Heart left ventricle (tissue), 16 donors: ENCODE measurements around the gene ROBO3. TPM values are rescaled to one million over a fixed set of nuclear protein-coding genes. Genes with fewer than 3 reads are reported as not detected.

Experiments used
- ATAC-seq, 4 donors: fragments of 200-7000 bp; cut with Tn5 transposase; one replicate each; pipeline ENCODE4 v1.9.1; 2020 to 2022; ENCODE audit warnings: moderate library complexity in 4 of 4, mild to moderate bottlenecking in 3 of 4, moderate number of reproducible peaks in 1 of 4
- DNase-seq, 5 donors: peaks; one replicate each; pipeline ENCODE4 v3.0.0-alpha.2; 2020
- H3K27ac ChIP-seq, 12 donors: fragments of 200-600 bp; sonication (generic) in 4 of 12; one replicate each; pipeline versions ENCODE4 v1.5.0 to v1.8.0; 2016 to 2022; ENCODE audit warnings: mild to moderate bottlenecking in 2 of 12
- H3K27me3 ChIP-seq, 9 donors: fragments of 200-600 bp; sonication (generic) in 2 of 9; one replicate each; pipeline versions ENCODE4 v1.5.1 to v1.8.0; 2016 to 2022; ENCODE audit warnings: mild to moderate bottlenecking in 3 of 9
- H3K36me3 ChIP-seq, 9 donors: fragments of 200-600 bp; sonication (generic) in 2 of 9; one replicate each; pipeline versions ENCODE4 v1.5.0 to v1.8.0; 2018 to 2022; ENCODE audit warnings: mild to moderate bottlenecking in 2 of 9
- H3K4me1 ChIP-seq, 12 donors: fragments of 200-600 bp; sonication (generic) in 4 of 12; one replicate each; pipeline versions ENCODE4 v1.5.0 to v1.8.0; 2016 to 2022; ENCODE audit warnings: mild to moderate bottlenecking in 3 of 12
- H3K4me3 ChIP-seq, 12 donors: fragments of 200-600 bp; sonication (generic) in 4 of 12; one replicate each; pipeline versions ENCODE4 v1.5.0 to v1.8.0; 2017 to 2022; ENCODE audit warnings: mild to moderate bottlenecking in 9 of 12, moderate library complexity in 4 of 12
- H3K9me3 ChIP-seq, 12 donors: fragments of 200-600 bp; sonication (generic) in 4 of 12; one replicate each; pipeline versions ENCODE4 v1.5.0 to v1.8.0; 2016 to 2022; ENCODE audit warnings: mild to moderate bottlenecking in 1 of 12
- POLR2A ChIP-seq, 2 donors: fragments of 450-650 bp; IDR thresholded peaks; one replicate each; pipeline ENCODE4 v1.6.1; 2017; ENCODE audit warnings: antibody characterized with exemption in 2 of 2, mild to moderate bottlenecking in 2 of 2, moderate library complexity in 2 of 2
- WGBS, 4 donors: extraction: QIAGEN DNeasy Blood & Tissue Kit in 2 of 4; methylation state at CpG; one replicate each; pipeline versions ENCODE4 v1.1.5 to v1.1.7; 2013 to 2018; 5-methylcytosine and 5-hydroxymethylcytosine counted together
- intact Hi-C, 10 donors: fragments of 100-400 bp; cut with DNase I; formaldehyde crosslinking; loops; one replicate each; pipeline versions ENCODE4 v1.11.1 to v1.14.2; 2022
- polyA plus RNA-seq, 2 donors: library from polyadenylated mRNA; stranded (reverse); fragments of 200-250 nt; gene quantifications; one replicate each; pipeline ENCODE4 v1.2.3, GENCODE V29; 2013
- total RNA-seq, 9 donors: library from RNA; depleted of rRNA in 2 of 9; stranded (reverse); fragments of >200 nt in 2 of 9; fragmentation: NEBNext Ultra II Directional in 3 of 9; extraction: Animal tissue kit (Norgen Biotek cat#: 25700) in 3 of 9; gene quantifications; one replicate each; pipeline versions ENCODE4 v1.1.0 to v1.2.4, GENCODE V29; 2016 to 2023
- TF ChIP-seq, protein P1 (sequence below), 12 donors: fragments of 200-600 bp; sonication (generic) in 4 of 12; IDR thresholded peaks; one replicate each; pipeline versions ENCODE4 v1.5.0 to v1.8.0; 2018 to 2022; ENCODE audit warnings: antibody characterized with exemption in 12 of 12, mild to moderate bottlenecking in 5 of 12
- donor health status: ischemic (EF 13 %, LVEDD 7.1; RV severe dilation, severe dysfunction).
- donor health status: healthy with polysubstance abuse.
- donor health status: DM: no; HTN: yes; CAD: no.
- donor health status: DM: no; HTN: no; CAD: no.
- donor health status: ischemic (EF 25% LVEDD 6.9; RV normal size, moderate dysfunction).
- donor health status: ischemic (EF 25% LVEDD 5.7; RV mildly dilated, moderate dysfunction).
- donor health status: healthy.
- donor health status: DM: yes; HTN: yes; CAD: no.
- donor health status: ischemic (EF 35%, LVEDD 5.7; RV mildly dilated, moderate dysfunction).
- donor health status: nonischemic (EF 11% LVEDD 7.7; RV severe dilation, severe dysfunction).
- donor health status: DM: yes; HTN: yes; CAD: no.
- donor health status: PGD.
- donor health status: ischemic (EF 29% LVEDD 5.4; RV normal size, mild dysfunction).
- donor health status: nonischemic (EF 23%, LVEDD 6.1; RV moderate dilation, normal function).

Gene ROBO3
- total and polyA plus RNA-seq, 11 donors, result 2.5 to 18.6 (median 3.2) TPM

GRCh38 chr11:124890683-124891372 is 25.6 kb downstream of the ROBO3 start:
- Histone ChIP-seq H3K27ac (peak overlapping the region in 5 of 12 donors; percentile 14 to 42 (median 33)), H3K9me3 (no peaks in the 10 kb centered on the region), H3K4me1 (peaks cover 0 to 83% (median 44%) of the 10 kb centered on the region in 12 donors), H3K4me3 (no peak overlapping the region), H3K27me3 (no peaks in the 10 kb centered on the region), H3K36me3 (peaks cover 0 to 46% (median 14%) of the 10 kb centered on the region in 9 donors)
- no peak for ATAC-seq
- TF ChIP-seq, protein P1, sequence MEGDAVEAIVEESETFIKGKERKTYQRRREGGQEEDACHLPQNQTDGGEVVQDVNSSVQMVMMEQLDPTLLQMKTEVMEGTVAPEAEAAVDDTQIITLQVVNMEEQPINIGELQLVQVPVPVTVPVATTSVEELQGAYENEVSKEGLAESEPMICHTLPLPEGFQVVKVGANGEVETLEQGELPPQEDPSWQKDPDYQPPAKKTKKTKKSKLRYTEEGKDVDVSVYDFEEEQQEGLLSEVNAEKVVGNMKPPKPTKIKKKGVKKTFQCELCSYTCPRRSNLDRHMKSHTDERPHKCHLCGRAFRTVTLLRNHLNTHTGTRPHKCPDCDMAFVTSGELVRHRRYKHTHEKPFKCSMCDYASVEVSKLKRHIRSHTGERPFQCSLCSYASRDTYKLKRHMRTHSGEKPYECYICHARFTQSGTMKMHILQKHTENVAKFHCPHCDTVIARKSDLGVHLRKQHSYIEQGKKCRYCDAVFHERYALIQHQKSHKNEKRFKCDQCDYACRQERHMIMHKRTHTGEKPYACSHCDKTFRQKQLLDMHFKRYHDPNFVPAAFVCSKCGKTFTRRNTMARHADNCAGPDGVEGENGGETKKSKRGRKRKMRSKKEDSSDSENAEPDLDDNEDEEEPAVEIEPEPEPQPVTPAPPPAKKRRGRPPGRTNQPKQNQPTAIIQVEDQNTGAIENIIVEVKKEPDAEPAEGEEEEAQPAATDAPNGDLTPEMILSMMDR (IDR thresholded peaks at IDR 0.05), result no peak
- TF ChIP-seq POLR2A (IDR thresholded peaks at IDR 0.05), result no peak
- DNase-seq, result peak in 1 of 5 donors; percentile 11
- intact Hi-C loops, result no loop called here
- WGBS, 4 donors, result 56 to 63% (median 59%) methylated on average over 8 to 9 of the region's 9 CpGs

DNA sequence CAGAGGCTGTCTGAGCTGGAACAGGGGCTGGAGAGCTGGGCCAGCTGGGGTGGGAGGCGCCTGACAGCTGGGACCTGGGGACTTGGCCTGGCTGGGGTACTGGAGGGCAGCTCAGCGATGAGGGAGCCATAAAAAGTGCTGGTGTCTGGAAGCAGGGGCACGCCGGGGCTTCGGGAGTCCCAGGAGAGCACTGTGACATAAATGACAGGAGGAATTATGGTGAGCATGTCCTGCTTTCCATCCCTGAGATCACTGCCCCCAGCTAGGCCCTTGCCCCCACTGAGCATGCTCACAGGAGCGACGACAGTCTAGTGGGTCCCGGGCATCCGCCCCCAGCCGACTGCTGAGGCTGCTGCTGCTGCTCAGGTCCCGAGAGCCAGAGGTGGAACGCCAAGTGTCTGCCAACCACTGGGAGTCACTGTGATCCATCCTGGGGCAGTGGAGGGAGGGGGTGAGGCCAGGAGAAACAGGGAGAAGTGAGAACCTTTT is 26.2 kb downstream of the ROBO3 start:
- Histone ChIP-seq H3K36me3 (peaks cover 0 to 46% (median 14%) of the 10 kb centered on the region in 9 donors), H3K27ac (peak overlapping the region in 7 of 12 donors; percentile 7 to 42 (median 22)), H3K9me3 (no peaks in the 10 kb centered on the region), H3K4me1 (peaks cover 0 to 84% (median 44%) of the 10 kb centered on the region in 12 donors), H3K27me3 (no peaks in the 10 kb centered on the region), H3K4me3 (no peak overlapping the region)
- WGBS, 4 donors, result 36 to 48% (median 46%) methylated on average over 10 to 12 of the region's 12 CpGs
- TF ChIP-seq POLR2A (IDR thresholded peaks at IDR 0.05), result no peak
- TF ChIP-seq, protein P1 (IDR thresholded peaks at IDR 0.05), result no peak
- DNase-seq (peak in 3 of 5 donors; percentile 19 to 68 (median 44)), ATAC-seq (peak in 3 of 4 donors; percentile 14 to 32 (median 29))
- intact Hi-C loops, result no loop called here

DNA sequence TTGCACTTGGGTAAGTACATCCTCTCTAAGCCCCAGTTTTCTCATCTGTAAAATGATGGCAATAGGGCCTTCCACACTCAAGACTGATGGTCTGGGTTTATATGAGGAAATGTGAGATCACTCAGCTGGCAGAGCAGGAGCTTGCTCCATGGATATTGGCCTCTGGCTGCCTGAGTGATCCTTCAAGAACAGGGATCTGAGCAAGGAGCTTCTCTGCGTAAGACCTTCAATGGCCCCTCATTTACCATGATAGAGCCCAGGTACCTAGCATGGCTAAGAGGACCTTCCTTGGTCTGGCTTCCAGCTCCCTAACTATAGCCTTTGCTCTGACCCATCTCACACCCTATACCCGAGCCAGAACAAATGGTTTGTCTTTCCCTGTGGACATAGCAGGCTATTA is 26.9 kb downstream of the ROBO3 start:
- TF ChIP-seq POLR2A (IDR thresholded peaks at IDR 0.05), result no peak
- 81 to 90% (median 84%) methylated on average over 2 of the region's 2 CpGs for WGBS, 4 donors
- Histone ChIP-seq H3K4me1 (peaks cover 0 to 91% (median 45%) of the 10 kb centered on the region in 12 donors), H3K36me3 (peaks cover 0 to 46% (median 13%) of the 10 kb centered on the region in 9 donors), H3K27me3 (no peaks in the 10 kb centered on the region), H3K9me3 (no peaks in the 10 kb centered on the region), H3K4me3 (no peak overlapping the region), H3K27ac (peak overlapping the region in 5 of 12 donors; percentile 7 to 42 (median 33))
- intact Hi-C loops, result no loop called here
- ATAC-seq (no peak), DNase-seq (no peak)

DNA sequence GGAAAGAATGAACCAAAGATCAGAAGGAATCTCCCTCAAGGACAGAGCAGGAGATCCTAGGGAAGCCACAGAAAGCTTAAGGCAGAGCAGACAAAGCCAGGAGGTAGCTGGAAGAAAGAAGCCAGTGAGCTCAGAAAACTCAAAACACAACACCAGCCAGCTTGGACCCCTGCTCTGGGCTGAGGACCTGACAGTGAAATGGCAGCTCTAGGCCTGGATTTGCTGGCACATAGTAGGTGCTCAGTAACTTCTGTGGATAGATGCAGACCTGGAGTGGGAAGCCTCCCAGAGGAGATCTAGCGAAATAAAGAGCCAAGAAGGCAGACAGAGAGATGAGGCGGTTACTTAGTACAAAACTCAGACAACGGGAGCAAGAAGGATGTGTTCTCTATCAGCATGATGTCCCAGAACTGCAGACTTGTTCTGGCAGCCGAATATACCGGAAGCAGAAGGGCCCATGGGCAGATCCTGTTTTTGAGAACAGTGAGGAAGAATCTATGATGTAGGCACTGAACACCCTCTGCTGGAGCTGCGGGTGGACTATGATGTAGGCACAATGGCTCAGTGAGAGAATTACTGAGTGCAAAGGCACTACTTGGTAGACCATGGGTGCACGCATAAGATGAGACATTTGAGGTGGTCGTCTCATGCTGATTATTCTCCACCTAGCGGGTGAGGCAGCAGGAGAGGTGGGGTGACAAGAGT is 27.7 kb downstream of the ROBO3 start:
- 62 to 72% (median 64%) methylated on average over 9 of the region's 9 CpGs for WGBS, 4 donors
- H3K9me3 ChIP-seq, result no peaks in the 10 kb centered on the region
- DNase-seq, result peak in 1 of 5 donors; percentile 34
- intact Hi-C loops, result no loop called here
- peak overlapping the region in 9 of 12 donors; percentile 7 to 48 (median 28) for H3K27ac ChIP-seq
- TF ChIP-seq POLR2A (IDR thresholded peaks at IDR 0.05), result no peak
- TF ChIP-seq, protein P1 (IDR thresholded peaks at IDR 0.05), result no peak
- peaks cover 0 to 46% (median 9%) of the 10 kb centered on the region in 9 donors for H3K36me3 ChIP-seq
- peaks cover 0 to 92% (median 48%) of the 10 kb centered on the region in 12 donors for H3K4me1 ChIP-seq
- ATAC-seq, result peak in 2 of 4 donors; percentile 6 to 32
- H3K27me3 ChIP-seq, result no peaks in the 10 kb centered on the region
- H3K4me3 ChIP-seq, result no peak overlapping the region
